Nasal cavity respiratory epithelium epithelial cell of viscerocranial mucosa (primary cell): ENCODE measurements around the gene CHCHD1. TPM values are rescaled to one million over a fixed set of nuclear protein-coding genes. Genes with fewer than 3 reads are reported as not detected.

ENCODE experiments used
- total RNA-seq: library from RNA; depleted of rRNA; stranded (reverse); fragments of >200 nt; gene quantifications from 2 replicates; pipeline ENCODE4 v1.2.3, GENCODE V29; 2014

The CHCHD1 gene
- total RNA-seq, result 15.7 and 17.8 TPM in 2 replicates

DNA sequence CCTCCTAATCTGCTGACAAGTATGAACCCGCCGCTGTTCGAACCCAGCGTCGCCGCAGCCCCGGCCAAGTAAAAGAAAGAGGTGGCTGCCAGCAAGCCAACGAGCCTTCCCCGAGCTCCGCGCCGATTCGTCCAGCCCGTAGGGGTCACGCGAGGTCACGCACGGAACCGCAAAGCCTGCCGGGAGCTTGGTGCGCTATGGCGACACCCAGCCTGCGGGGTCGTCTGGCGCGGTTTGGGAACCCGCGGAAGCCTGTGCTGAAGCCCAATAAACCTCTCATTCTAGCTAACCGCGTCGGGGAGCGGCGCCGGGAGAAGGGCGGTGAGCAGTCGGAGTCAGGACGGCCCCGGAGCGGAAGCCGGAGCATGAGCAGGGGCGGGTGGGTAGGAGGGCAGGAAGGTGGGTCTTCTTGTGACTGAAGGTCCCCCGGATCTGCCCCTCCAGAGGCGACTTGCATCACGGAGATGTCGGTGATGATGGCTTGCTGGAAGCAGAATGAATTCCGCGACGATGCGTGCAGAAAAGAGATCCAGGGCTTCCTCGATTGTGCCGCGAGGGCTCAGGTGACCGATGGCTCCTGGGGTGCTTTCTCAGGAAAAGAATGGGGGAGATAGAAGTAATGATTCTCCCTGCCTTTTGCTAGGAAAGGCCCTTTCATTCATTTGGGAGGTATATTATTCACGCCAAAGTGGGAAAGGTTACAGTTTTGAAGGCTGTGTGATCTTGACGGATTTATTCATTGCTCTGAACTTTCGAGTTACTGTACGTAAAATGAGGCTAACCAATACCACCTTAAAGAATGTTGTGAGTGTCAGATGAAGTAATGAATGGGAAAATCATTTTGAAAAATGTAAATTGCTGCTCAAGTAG is at the start of gene CHCHD1:
Gene CHCHD1 (plus strand): TSS at position 170 of the 870 bp plus-strand sequence. CDS start 28 bp downstream, at position 198.

DNA sequence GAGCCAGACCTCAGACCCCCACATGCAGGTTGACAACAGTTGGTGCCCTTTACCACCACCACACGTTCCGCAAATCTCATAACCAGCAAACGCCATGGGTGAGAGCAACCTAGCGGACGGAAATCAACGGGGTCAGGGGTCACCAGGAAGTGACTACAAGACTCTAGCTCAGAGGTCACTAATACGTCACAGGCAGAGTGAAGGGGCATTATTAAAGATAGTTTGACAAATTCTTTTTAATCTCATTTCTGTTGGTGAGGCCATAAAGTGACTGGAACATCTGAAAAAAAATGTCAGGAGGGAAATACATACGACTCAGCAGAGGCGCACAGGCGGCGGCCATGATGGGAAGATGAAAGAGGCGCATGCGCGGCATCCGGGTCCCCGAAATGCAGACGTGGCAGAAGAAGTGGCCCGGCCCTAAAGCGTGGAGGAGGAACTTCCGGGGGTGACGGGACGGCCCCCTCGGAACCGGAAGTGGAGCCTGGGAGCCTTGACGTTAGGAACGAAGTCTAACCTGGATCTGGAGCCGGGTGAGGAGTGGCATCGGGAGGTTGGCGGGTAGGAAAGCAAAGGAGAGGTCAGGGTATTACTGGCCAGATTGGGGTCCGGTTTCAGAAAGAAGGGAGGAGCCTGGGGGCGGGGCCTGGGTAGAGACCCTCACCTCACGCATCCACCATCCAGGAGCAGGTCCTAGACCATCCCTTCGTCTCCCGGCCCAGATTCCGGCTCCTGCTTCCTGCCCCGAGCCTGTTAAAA is 37.8 kb upstream of the CHCHD1 start, which contains the start of gene SEC24C:
Gene SEC24C (plus strand): TSS at position 468 of the 759 bp plus-strand sequence. CDS start 2,461 bp downstream, outside the sequence.

DNA sequence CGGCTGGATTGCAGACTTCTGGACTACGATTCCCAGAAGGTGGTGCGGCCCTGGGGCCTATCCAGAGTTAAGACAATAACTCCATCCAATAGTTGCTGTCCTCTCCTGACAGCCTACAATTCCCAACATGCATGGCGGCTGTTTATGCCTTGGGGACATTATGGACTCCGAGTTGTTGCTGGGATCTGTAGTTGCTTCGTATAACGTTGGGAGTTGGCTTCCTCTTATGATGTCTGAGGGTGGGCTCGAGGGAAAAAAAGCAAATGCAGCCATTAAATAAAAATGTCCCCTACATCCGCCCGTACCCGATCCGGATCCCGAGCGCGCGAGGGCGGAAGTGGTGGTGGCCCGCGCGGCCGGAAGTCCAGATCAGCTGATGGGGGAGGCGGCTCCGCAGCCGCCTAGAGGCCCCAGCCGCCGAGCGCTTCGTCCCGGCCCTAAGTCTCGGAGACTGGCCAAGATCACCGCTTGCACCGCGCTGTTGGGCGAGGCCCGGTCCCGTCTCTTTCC is 3.4 kb downstream of the CHCHD1 start, which contains the start of gene ZSWIM8:
Gene ZSWIM8 (plus strand): TSS at position 396 of the 510 bp plus-strand sequence. CDS start 273 bp downstream, outside the sequence.

Other genes with a start within 250 kb of the CHCHD1 start
- 14.0 and 30.5 TPM in 2 replicates for gene USP54, start 190.7 kb upstream of the CHCHD1 start, total RNA-seq
- gene MYOZ1, start 140.6 kb upstream of the CHCHD1 start, total RNA-seq, result not detected in 2 replicates
- not detected in 2 replicates for gene SYNPO2L, start 126.0 kb upstream of the CHCHD1 start, total RNA-seq
- 1.7 and 3.7 TPM in 2 replicates for gene AGAP5, start 83.9 kb upstream of the CHCHD1 start, total RNA-seq
- gene SEC24C, start 37.7 kb upstream of the CHCHD1 start, total RNA-seq, result 83.7 and 85.5 TPM in 2 replicates
- 41.7 and 65.3 TPM in 2 replicates for gene ZSWIM8, start 3.6 kb downstream of the CHCHD1 start, total RNA-seq
- 9.2 and 12.7 TPM in 2 replicates for gene NDST2, start 29.6 kb downstream of the CHCHD1 start, total RNA-seq
- 14.7 and 20.6 TPM in 2 replicates for gene CAMK2G, start 92.5 kb downstream of the CHCHD1 start, total RNA-seq
- 90.2 and 759 TPM in 2 replicates for gene PLAU, start 129.1 kb downstream of the CHCHD1 start, total RNA-seq
- 76.6 and 157 TPM in 2 replicates for gene VCL, start 216.1 kb downstream of the CHCHD1 start, total RNA-seq